SK-N-SH treated with all-trans-retinoic acid at 6 μM for 48 hours (cell line): ENCODE results near the gene RBM10.

Experiments used
- ATAC-seq: fragments of 200-7000 bp; cut with Tn5 transposase; 3 replicates; pipeline ENCODE4 v1.9.1; 2020; ENCODE audit warnings: mild to moderate bottlenecking, moderate library complexity
- ARNTL ChIP-seq: fragments of 450-650 bp; formaldehyde crosslinking; IDR thresholded peaks from 2 replicates; pipeline ENCODE4 v1.5.0; 2020; ENCODE audit warnings: low read depth, mild to moderate bottlenecking, moderate library complexity, borderline replicate concordance
- BACH2 ChIP-seq: fragments of 250-450 bp; sonication (Bioruptor Pico); IDR thresholded peaks from 2 replicates; pipeline ENCODE4 v1.9.0; 2021; ENCODE audit warnings: mild to moderate bottlenecking, borderline replicate concordance
- CREB5 ChIP-seq: fragments of 250-450 bp; sonication (Bioruptor Pico); IDR thresholded peaks from 2 replicates; pipeline ENCODE4 v1.5.1; 2020; ENCODE audit warnings: low read depth, mild to moderate bottlenecking, moderate library complexity
- CSDC2 ChIP-seq: fragments of 250-450 bp; sonication (Bioruptor Pico); IDR thresholded peaks from 2 replicates; pipeline ENCODE4 v1.5.0; 2020; ENCODE audit warnings: mild to moderate bottlenecking, moderate library complexity
- CSRNP3 ChIP-seq: fragments of 250-450 bp; sonication (Bioruptor Pico); IDR thresholded peaks from 2 replicates; pipeline ENCODE4 v1.5.1; 2021; ENCODE audit warnings: mild to moderate bottlenecking, moderate library complexity
- GLIS3 ChIP-seq: fragments of 250-450 bp; sonication (Bioruptor Pico); IDR thresholded peaks from 2 replicates; pipeline ENCODE4 v1.5.0; 2020; ENCODE audit warnings: mild to moderate bottlenecking, moderate library complexity
- OSR1 ChIP-seq: fragments of 250-450 bp; sonication (Bioruptor Pico); IDR thresholded peaks from 2 replicates; pipeline ENCODE4 v1.8.0; 2022; ENCODE audit warnings: moderate library complexity, mild to moderate bottlenecking, inconsistent platforms
- POU6F1 ChIP-seq: fragments of 250-450 bp; sonication (Bioruptor Pico); IDR thresholded peaks from 2 replicates; pipeline ENCODE4 v1.8.0; 2021; ENCODE audit warnings: low read depth, mild to moderate bottlenecking, moderate library complexity, borderline replicate concordance
- RARB ChIP-seq: fragments of 250-450 bp; sonication (Bioruptor Pico); IDR thresholded peaks from 2 replicates; pipeline ENCODE4 v1.8.0; 2021; ENCODE audit warnings: mild to moderate bottlenecking, moderate library complexity
- SNAI2 ChIP-seq: fragments of 250-450 bp; sonication (Bioruptor Pico); IDR thresholded peaks from 2 replicates; pipeline ENCODE4 v1.5.0; 2020; ENCODE audit warnings: mild to moderate bottlenecking, moderate library complexity
- TCF4 ChIP-seq: fragments of 250-450 bp; sonication (Bioruptor Pico); IDR thresholded peaks from 2 replicates; pipeline ENCODE4 v1.8.0; 2021; ENCODE audit warnings: mild to moderate bottlenecking, moderate library complexity, borderline replicate concordance
- ZFP3 ChIP-seq: fragments of 250-450 bp; sonication (Bioruptor Pico); IDR thresholded peaks from 2 replicates; pipeline ENCODE4 v1.5.0; 2020; ENCODE audit warnings: mild to moderate bottlenecking, moderate library complexity
- ZFP30 ChIP-seq: fragments of 450-650 bp; formaldehyde crosslinking; IDR thresholded peaks from 2 replicates; pipeline ENCODE4 v1.5.0; 2022; ENCODE audit warnings: mild to moderate bottlenecking, moderate library complexity
- ZNF565 ChIP-seq: fragments of 450-650 bp; formaldehyde crosslinking; conservative IDR thresholded peaks from 2 replicates; pipeline ENCODE4 v1.5.0; 2020; ENCODE audit warnings: low read depth, mild to moderate bottlenecking, moderate library complexity
- ZNF8 ChIP-seq: fragments of 450-650 bp; formaldehyde crosslinking; IDR thresholded peaks from 2 replicates; pipeline ENCODE4 v1.5.0; 2020; ENCODE audit warnings: mild to moderate bottlenecking, moderate library complexity
- TF ChIP-seq, protein P1 (sequence below): fragments of 250-450 bp; sonication (Bioruptor Pico); IDR thresholded peaks from 2 replicates; pipeline ENCODE4 v1.5.0; 2020; ENCODE audit warnings: mild to moderate bottlenecking, moderate library complexity
- TF ChIP-seq, protein P2 (sequence below): fragments of 250-450 bp; sonication (Bioruptor Pico); IDR thresholded peaks from 2 replicates; pipeline ENCODE4 v1.8.0; 2020; ENCODE audit warnings: mild to moderate bottlenecking, moderate library complexity, borderline replicate concordance

The RBM10 gene

DNA sequence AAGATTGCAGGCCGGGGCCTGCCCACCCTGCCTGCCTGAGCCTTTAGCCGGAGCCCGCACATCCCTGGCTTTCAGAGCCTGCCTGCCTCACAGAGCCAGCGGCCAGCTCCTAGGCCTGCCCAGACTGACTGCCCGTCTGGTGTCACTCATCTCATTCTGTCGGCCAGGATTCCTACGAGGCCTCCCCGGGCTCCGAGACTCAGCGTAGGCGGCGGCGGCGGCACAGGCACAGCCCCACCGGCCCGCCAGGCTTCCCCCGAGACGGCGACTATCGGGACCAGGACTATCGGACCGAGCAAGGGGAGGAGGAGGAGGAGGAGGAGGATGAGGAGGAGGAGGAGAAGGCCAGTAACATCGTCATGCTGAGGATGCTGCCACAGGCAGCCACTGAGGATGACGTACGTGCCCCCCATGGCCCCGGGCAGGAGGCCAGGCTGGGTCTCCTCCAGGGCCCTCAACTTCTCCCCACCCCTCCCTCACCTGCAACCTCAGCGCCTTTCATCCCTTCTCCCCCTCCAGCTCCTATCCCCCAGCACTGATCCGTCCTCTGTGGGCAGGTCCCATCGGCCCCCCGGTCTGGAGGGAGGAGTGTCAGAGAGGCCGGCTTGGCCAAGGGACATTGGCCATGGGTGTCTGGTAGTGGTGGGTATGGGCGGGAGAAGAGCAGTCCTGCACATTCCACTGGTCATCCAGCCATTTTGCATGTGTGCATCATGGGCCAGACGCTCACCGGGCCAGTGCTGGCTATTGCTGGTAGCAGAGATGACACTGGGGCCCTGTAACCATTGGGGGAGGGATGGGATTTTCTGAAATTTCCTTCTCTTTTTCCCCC is 26.1 kb downstream of the RBM10 start:
- ATAC-seq, result peak; percentile 26; the same call in 2 of the 3 replicates
- TF ChIP-seq ZNF8 (CRISPR knock-in tag) (no peak), ZNF565 (CRISPR knock-in tag) (no peak), POU6F1 (no peak), GLIS3 (CRISPR knock-in tag) (no peak), SNAI2 (CRISPR knock-in tag) (no peak), ARNTL (no peak)

- ATAC-seq, result no peak
- TF ChIP-seq CREB5 (CRISPR knock-in tag) (no peak), CSRNP3 (CRISPR knock-in tag) (no peak), CSDC2 (CRISPR knock-in tag) (no peak), GLIS3 (CRISPR knock-in tag) (no peak)
- TF ChIP-seq, protein P1, sequence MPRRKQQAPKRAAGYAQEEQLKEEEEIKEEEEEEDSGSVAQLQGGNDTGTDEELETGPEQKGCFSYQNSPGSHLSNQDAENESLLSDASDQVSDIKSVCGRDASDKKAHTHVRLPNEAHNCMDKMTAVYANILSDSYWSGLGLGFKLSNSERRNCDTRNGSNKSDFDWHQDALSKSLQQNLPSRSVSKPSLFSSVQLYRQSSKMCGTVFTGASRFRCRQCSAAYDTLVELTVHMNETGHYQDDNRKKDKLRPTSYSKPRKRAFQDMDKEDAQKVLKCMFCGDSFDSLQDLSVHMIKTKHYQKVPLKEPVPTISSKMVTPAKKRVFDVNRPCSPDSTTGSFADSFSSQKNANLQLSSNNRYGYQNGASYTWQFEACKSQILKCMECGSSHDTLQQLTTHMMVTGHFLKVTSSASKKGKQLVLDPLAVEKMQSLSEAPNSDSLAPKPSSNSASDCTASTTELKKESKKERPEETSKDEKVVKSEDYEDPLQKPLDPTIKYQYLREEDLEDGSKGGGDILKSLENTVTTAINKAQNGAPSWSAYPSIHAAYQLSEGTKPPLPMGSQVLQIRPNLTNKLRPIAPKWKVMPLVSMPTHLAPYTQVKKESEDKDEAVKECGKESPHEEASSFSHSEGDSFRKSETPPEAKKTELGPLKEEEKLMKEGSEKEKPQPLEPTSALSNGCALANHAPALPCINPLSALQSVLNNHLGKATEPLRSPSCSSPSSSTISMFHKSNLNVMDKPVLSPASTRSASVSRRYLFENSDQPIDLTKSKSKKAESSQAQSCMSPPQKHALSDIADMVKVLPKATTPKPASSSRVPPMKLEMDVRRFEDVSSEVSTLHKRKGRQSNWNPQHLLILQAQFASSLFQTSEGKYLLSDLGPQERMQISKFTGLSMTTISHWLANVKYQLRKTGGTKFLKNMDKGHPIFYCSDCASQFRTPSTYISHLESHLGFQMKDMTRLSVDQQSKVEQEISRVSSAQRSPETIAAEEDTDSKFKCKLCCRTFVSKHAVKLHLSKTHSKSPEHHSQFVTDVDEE, result no peak
- TF ChIP-seq, all 23 proteins: peak for 0
These were observed 27.0 kb downstream of the RBM10 start for GRCh38 chrX:47171996-47172395.

DNA sequence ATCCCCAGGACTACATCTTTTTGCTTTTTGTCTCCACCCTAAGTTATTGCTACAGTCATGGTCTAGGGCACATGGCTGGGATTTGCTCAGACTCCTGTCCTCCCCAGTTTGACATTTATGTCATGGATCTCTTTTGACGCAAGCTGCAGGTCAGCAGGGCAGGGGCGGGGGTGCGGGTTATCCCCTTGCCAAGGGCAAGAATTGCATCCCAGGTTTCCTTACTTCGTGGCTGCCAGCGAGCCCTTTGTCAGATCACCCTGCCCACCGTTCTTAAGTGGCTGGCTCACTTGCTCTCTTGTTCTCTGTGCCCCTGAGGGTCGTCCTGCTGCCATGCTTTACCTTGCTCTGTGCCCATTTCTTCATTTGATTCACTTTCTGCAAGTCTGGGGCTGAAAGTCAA is 27.5 kb downstream of the RBM10 start:
- no peak for TF ChIP-seq ZNF565 (CRISPR knock-in tag)
- TF ChIP-seq, protein P2, sequence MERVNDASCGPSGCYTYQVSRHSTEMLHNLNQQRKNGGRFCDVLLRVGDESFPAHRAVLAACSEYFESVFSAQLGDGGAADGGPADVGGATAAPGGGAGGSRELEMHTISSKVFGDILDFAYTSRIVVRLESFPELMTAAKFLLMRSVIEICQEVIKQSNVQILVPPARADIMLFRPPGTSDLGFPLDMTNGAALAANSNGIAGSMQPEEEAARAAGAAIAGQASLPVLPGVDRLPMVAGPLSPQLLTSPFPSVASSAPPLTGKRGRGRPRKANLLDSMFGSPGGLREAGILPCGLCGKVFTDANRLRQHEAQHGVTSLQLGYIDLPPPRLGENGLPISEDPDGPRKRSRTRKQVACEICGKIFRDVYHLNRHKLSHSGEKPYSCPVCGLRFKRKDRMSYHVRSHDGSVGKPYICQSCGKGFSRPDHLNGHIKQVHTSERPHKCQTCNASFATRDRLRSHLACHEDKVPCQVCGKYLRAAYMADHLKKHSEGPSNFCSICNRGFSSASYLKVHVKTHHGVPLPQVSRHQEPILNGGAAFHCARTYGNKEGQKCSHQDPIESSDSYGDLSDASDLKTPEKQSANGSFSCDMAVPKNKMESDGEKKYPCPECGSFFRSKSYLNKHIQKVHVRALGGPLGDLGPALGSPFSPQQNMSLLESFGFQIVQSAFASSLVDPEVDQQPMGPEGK (CRISPR knock-in tag), result no peak
- no peak for TF ChIP-seq OSR1 (CRISPR knock-in tag)
- no peak for TF ChIP-seq TCF4 (CRISPR knock-in tag)
- no peak for TF ChIP-seq POU6F1
- TF ChIP-seq, protein P1, result no peak
- TF ChIP-seq ZNF8 (CRISPR knock-in tag), result no peak
- no peak for TF ChIP-seq RARB (CRISPR knock-in tag)
- TF ChIP-seq BACH2 (CRISPR knock-in tag), result no peak
- no peak for TF ChIP-seq ZFP3 (CRISPR knock-in tag)
- no peak for TF ChIP-seq ZFP30 (CRISPR knock-in tag)
- ATAC-seq, result no peak
